HG02884 (cell line): ENCODE measurements around the gene SOSTDC1.
A peak's percentile ranks its signal among the peaks of the same experiment; 100 is the strongest.

Experiments used
- ATAC-seq: cut with Tn5 transposase; IDR thresholded peaks from one replicate; pipeline ENCODE4 v1.9.1; 2021; ENCODE audit warnings: mild to moderate bottlenecking, moderate library complexity; ENCODE audit not compliant: unreplicated experiment

The SOSTDC1 gene

DNA sequence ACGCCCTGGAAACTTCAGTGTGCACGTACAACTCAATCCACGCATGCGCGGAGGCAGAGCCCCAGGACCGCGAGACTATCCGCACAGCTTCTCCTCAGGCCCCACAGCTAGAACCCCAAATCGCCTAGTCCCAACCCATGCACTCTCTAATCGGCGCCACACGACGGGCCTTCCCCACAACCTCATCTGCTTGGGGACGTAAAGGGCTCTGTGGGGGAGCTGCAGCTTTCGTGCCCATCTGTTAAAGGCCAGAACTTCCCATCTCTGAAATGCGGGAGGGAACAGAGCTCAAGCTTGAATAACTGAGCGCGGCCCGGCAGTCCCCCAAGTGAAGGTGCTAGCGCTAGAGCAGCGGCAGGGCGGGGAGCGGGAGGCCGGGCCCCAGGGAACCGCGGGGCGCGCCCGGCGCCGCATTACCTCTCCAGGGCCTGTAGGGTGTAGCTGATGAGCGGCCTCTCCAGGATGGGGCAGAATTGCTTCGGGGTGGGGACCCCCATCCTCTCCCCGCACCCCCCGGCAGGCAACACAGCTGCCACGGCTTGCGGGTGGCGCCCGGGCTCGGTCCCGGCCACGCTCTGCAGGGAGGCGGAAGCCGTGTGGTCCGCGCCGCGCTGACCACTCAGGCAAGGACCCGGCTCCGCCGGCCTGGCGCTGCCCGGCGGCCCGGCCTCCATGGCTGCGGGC lies 44.7 kb downstream of the SOSTDC1 start:
- ATAC-seq, result peak; percentile 68

DNA sequence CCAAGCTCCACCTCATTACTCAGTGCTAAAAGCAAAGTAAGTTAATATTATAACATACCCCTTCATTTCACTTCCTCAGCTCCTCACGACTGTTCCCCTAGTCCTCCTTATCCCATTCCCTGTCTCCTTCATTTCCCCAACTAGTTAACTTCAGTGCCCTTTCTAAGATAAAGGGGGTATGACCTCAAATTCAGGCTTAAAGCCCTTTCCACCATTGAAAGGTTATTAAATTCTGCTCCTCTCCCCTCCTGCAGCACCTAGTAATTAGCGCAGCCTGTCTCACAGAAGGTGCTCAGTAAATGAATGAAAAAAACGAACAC lies 45.2 kb downstream of the SOSTDC1 start:
- no peak for ATAC-seq

DNA sequence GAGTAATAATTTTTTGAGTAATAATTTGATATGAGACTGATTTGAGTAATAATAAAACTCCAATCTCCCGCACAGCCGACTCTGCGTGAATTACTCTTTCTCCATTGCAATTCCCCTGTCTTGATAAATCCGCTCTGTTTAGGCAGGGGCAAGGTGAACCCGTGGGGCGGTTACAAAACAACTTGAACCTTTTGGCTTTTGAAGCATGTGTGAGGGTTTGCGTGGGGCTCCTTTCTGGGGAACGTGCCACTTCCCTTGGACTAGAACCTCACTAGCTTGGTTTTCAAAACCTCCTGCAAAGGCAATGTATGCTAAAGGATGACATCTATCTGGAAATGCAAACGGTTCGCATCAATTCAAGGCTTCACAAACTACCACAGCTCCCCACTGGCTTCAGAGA lies 45.7 kb downstream of the SOSTDC1 start:
- ATAC-seq, result no peak

DNA sequence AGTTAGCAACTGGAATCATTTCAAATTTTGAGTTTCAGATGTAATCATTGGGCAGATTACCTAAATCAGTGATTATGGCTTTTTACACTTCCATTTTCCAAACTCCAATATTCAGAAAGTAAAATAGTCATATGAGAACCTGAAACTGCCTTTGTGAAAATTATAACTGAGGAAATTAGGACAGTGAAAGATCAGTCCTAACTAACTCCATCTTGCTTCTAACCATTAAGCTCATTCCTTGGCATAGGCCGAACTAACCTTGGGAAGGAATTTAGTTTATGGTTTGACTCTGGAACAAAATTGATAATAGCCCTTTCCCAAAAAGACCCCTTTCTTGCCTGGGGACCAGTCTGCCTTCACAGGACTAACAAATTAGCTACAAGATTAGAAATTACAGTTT lies 46.4 kb downstream of the SOSTDC1 start:
- ATAC-seq, result no peak

DNA sequence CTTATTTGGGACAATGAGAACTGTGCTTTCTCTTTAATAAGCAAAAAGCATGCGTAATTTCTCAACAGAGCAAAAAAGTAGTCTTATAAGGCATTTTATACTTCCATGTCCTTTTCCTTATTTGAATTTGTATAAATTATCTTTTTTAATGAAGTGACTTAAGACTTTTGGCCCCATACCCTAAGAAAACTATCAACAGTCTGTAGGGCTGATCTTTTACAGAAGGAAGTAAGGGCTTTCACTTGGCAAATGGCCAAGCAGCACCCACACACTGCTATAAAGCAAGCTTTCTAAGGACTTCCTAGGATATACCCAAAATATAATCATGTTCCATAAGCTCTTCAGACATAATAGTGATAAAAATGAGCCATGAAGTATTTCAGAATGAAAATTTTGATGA lies 47.6 kb downstream of the SOSTDC1 start:
- no peak for ATAC-seq

DNA sequence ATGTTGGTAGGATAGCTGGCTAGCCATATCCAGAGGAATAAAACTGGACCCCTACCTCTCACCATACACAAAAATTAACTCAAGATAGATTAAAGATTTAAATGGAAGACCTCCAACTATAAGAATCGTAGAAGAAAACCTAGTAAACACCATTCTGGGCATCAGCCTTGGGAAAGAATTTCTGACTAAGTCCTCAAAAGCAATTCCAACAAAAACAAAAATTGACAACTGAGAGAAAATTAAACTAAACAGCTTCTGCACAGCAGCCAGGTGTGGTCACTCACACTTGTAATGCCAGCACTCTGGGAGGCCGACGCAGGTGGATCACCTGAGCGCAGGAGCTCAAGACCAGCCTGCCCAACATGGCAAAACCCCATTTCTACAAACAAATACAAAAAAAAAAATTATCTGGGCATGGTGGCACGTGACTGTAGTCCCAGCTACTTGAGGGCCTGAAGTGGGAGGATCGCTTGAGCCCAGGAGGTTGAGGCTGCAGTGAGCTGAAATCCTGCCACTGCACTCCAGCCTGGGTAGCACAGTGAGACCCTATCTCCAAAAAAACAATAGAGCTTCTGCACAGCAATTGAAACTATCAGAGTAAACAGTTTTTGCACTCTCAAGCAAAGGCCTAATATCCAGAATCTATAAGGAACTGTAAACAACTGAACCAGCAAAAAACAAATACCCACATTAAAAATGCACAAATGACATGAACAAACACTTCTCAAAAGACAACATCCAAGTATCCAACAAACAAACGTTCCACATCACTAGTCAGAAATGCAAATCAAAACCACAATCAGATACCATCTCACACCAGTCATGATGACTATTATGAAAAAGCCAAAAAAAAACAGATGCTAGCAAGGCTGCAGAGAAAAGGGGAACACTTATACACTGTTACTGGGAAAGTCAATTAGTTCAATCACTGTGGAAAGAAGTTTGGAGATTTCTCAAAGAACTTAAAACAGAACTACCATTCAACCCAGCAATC lies 49.0 kb downstream of the SOSTDC1 start:
- no peak for ATAC-seq

DNA sequence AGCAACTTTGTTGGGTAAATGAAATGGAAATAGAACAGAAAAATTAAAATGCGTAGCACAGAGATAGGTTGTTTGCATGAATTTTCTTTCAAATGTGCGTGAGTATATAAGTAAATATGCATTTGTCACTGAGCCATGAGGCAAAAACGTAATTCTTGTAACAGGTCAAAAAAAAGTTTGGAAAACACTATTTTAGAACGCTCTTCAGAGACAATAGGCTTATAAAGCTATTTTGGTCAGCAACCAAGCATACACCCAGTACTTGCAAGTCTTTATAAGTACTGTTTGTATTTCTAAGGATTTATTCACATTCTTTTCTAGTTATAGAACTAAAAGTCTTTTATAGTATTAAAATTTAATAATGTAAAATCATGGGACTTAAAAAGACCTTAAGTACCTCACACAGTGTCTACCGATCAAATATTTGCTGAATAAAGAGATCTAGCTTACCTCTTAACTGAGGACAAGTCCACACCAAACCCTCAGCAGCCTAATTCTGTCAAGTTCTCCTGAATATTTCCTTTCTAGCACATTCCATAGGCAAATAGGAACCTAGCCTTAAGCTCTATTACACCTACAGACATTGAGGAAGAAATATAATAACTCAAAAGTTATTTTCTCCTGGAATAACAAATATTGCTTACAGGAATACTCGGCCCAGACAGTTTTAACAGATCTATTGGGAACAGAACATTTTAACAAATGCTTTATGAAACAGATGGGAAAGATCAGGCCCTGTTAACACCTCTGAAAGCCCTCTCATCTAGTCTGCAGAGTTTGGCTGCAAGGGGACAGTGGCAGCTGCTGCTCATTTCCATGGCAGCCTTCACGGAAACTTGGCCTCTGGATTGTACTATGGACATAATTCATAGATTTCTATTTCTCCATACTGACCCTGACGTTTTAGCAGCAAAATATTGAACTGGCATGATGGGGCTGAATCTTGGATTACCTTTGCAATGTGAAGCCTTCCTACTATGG lies 53.0 kb downstream of the SOSTDC1 start:
- no peak for ATAC-seq
